ENCODE data around the gene PJA2. TPM values are rescaled to one million over a fixed set of nuclear protein-coding genes. Genes with fewer than 3 reads are reported as not detected.

The PJA2 gene
- total and polyA plus RNA-seq, 4 donors, result 17.5 to 148 (median 61.3) TPM

DNA sequence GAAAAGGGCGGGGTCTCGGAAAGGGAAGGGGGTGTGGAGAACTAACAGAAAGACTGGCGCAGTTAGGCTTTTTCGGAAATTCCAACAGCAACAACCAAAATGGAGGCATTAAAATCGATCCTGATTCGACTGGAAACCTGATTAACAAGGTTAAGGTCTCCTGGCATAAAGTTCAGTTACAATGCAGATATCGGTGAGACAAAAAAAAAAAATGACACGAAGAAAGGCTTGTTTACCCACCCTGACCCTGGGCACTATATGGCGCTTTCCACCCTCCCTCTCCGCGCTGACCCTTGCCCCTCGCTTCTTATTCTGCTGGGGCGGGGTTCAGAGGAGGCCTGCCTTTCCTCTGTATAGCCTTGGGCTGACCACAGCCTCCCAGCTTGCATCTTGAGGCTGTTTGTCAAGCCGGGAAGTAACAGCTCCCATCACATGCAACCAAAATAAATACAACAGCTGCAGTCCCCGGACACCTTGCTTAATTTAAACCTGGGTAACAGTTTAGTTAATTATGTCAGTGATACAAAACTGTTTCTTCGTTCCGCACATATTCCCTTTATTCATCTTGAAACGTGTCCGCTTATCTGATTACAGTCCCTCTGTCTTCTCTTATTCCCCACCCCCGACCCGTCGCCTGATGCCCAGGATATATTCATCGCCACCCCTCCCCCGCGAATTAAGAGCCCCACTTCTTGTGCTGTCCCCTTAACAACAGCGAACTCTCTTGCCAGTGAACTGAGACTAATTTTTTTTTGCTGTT, 795 bp upstream of the PJA2 start:
- Histone ChIP-seq H3K27me3 (ENCODE audit: control insufficient read depth in 3 of 3, insufficient read depth in 3 of 3, low read length in 2 of 3) (no peaks in the 10 kb centered on the region), H3K27ac (ENCODE audit: low read depth in 1 of 2, low read length in 1 of 2) (peak overlapping the region; percentile 87 to 98), H3K9me3 (ENCODE audit: control insufficient read depth in 4 of 4, insufficient read depth in 3 of 4, low read length in 3 of 4) (peaks cover 0 to 2% (median 0%) of the 10 kb centered on the region in 4 donors), H3K4me3 (peak overlapping the region; percentile 9), H3K36me3 (ENCODE audit: control insufficient read depth in 4 of 4, insufficient read depth in 4 of 4, low read length in 4 of 4) (peaks cover 0 to 6% (median 0%) of the 10 kb centered on the region in 4 donors), H3K4me1 (ENCODE audit: control insufficient read depth in 5 of 5, insufficient read depth in 5 of 5, low read length in 5 of 5) (peaks cover 0 to 43% (median 7%) of the 10 kb centered on the region in 5 donors), H3K9ac (ENCODE audit: insufficient read depth in 1 of 2, low read length in 2 of 2) (peak overlapping the region; percentile 86 to 98)
- ATAC-seq (ENCODE audit: insufficient read depth, low FRiP score) (peak; percentile 29), DNase-seq (peak; percentile 86 to 94 (median 92))
- no peak for TF ChIP-seq CTCF (IDR thresholded peaks at IDR 0.05; ENCODE audit: control extremely low read depth, extremely low read depth)
- WGBS, 2 donors, result 0 to 1% methylated on average over 26 of the region's 26 CpGs

GRCh38 chr5:109408991-109409843, 557 bp downstream of the PJA2 start:
- TF ChIP-seq CTCF (IDR thresholded peaks at IDR 0.05; ENCODE audit: control extremely low read depth, extremely low read depth), result no peak
- WGBS, 2 donors, result 1% methylated on average over 52 of the region's 52 CpGs
- no peaks in the 10 kb centered on the region for H3K27me3 ChIP-seq (ENCODE audit: control insufficient read depth in 3 of 3, insufficient read depth in 3 of 3, low read length in 2 of 3)
- peak overlapping the region; percentile 73 for H3K4me3 ChIP-seq
- ATAC-seq (ENCODE audit: insufficient read depth, low FRiP score) (peak; percentile 13), DNase-seq (peak; percentile 73 to 81 (median 79))
- peaks cover 0 to 6% (median 0%) of the 10 kb centered on the region in 4 donors for H3K36me3 ChIP-seq (ENCODE audit: control insufficient read depth in 4 of 4, insufficient read depth in 4 of 4, low read length in 4 of 4)
- H3K4me1 ChIP-seq (ENCODE audit: control insufficient read depth in 5 of 5, insufficient read depth in 5 of 5, low read length in 5 of 5), result peaks cover 0 to 43% (median 7%) of the 10 kb centered on the region in 5 donors
- H3K9ac ChIP-seq (ENCODE audit: insufficient read depth in 1 of 2, low read length in 2 of 2), result peak overlapping the region; percentile 90 to 99
- H3K9me3 ChIP-seq (ENCODE audit: control insufficient read depth in 4 of 4, insufficient read depth in 3 of 4, low read length in 3 of 4), result peaks cover 0 to 4% (median 0%) of the 10 kb centered on the region in 4 donors
- H3K27ac ChIP-seq (ENCODE audit: low read depth in 1 of 2, low read length in 1 of 2), result peak overlapping the region; percentile 97 to 98

- Histone ChIP-seq H3K4me1 (ENCODE audit: control insufficient read depth in 5 of 5, insufficient read depth in 5 of 5, low read length in 5 of 5) (peaks cover 0 to 32% (median 3%) of the 10 kb centered on the region in 5 donors), H3K27ac (ENCODE audit: low read depth in 1 of 2, low read length in 1 of 2) (no peak overlapping the region), H3K9ac (ENCODE audit: insufficient read depth in 1 of 2, low read length in 2 of 2) (peak overlapping the region; percentile 90 to 99), H3K36me3 (ENCODE audit: control insufficient read depth in 4 of 4, insufficient read depth in 4 of 4, low read length in 4 of 4) (peaks cover 0 to 6% (median 0%) of the 10 kb centered on the region in 4 donors), H3K4me3 (no peak overlapping the region), H3K27me3 (ENCODE audit: control insufficient read depth in 3 of 3, insufficient read depth in 3 of 3, low read length in 2 of 3) (no peaks in the 10 kb centered on the region), H3K9me3 (ENCODE audit: control insufficient read depth in 4 of 4, insufficient read depth in 3 of 4, low read length in 3 of 4) (peaks cover 0 to 4% (median 0%) of the 10 kb centered on the region in 4 donors)
- DNase-seq (peak in 2 of 3 donors; percentile 30 to 36), ATAC-seq (ENCODE audit: insufficient read depth, low FRiP score) (no peak)
- 27 to 37% methylated on average over 2 of the region's 2 CpGs for WGBS, 2 donors
- no peak for TF ChIP-seq CTCF (IDR thresholded peaks at IDR 0.05; ENCODE audit: control extremely low read depth, extremely low read depth)
Measured at GRCh38 chr5:109407913-109408312, 1.9 kb downstream of the PJA2 start.
